A673 (cell line): ENCODE results near the gene CPXM1. TPM values are rescaled to one million over a fixed set of nuclear protein-coding genes. Genes with fewer than 3 reads are reported as not detected.

Experiments used
- BruUV-seq: library from RNA; stranded (reverse); fragments of 400-500 nt; replicated peaks from 2 replicates; lab custom pipeline; 2021; lab: Mats Ljungman, UMichigan
- CTCF ChIA-PET: fragments of 300-600 bp; sonication (Branson Sonifier 250); formaldehyde crosslinking; loops from one replicate; lab custom pipeline; 2022; ENCODE audit warnings: antibody characterized with exemption; lab: Charles Lee
- POLR2A ChIA-PET: fragments of 300-600 bp; sonication (Branson Sonifier 250); formaldehyde crosslinking; loops from one replicate; lab custom pipeline; 2022; ENCODE audit warnings: antibody characterized with exemption; ENCODE audit not compliant: low non-redundant PET; lab: Charles Lee
- DNase-seq: peaks from one replicate; pipeline ENCODE4 v3.0.0-alpha.2; 2015; ENCODE audit warnings: low spot score
- H3K27ac ChIP-seq: fragments of 200-600 bp; sonication (generic); 2 replicates; pipeline ENCODE4 v1.5.1; 2016; ENCODE audit warnings: mixed run types, low read depth, mild to moderate bottlenecking, mixed read lengths, antibody characterized with exemption, low read length; ENCODE audit not compliant: poor library complexity, severe bottlenecking
- H3K27me3 ChIP-seq: fragments of 200-600 bp; sonication (generic); replicated peaks from 2 replicates; pipeline ENCODE4 v1.6.1; 2017; ENCODE audit warnings: mixed run types, low read depth, mild to moderate bottlenecking, mixed read lengths, antibody characterized with exemption, low read length; ENCODE audit not compliant: insufficient read depth, poor library complexity
- H3K36me3 ChIP-seq: fragments of 200-600 bp; sonication (generic); 2 replicates; pipeline ENCODE4 v1.6.1; 2016; ENCODE audit warnings: mixed run types, mild to moderate bottlenecking, mixed read lengths, antibody characterized with exemption, low read length; ENCODE audit not compliant: insufficient read depth, poor library complexity, severe bottlenecking
- H3K4me1 ChIP-seq: fragments of 200-600 bp; sonication (generic); 2 replicates; pipeline ENCODE4 v1.6.1; 2017; ENCODE audit warnings: mixed run types, mild to moderate bottlenecking, mixed read lengths, antibody characterized with exemption, low read length; ENCODE audit not compliant: insufficient read depth, poor library complexity, severe bottlenecking
- H3K4me3 ChIP-seq: fragments of 200-600 bp; sonication (generic); 2 replicates; pipeline ENCODE4 v1.5.1; 2016; ENCODE audit warnings: low read depth, mixed run types, mild to moderate bottlenecking, mixed read lengths, low read length; ENCODE audit not compliant: poor library complexity, severe bottlenecking
- H3K9me3 ChIP-seq: fragments of 200-600 bp; sonication (generic); 2 replicates; pipeline ENCODE4 v1.6.1; 2016; ENCODE audit warnings: mixed run types, low read depth, mild to moderate bottlenecking, mixed read lengths, antibody characterized with exemption, low read length; ENCODE audit not compliant: poor library complexity, severe bottlenecking
- CTCF ChIP-seq: fragments of 300-800, 200-600 bp; sonication (generic); conservative IDR thresholded peaks from 2 replicates; pipeline ENCODE4 v1.5.1; 2017; ENCODE audit warnings: low read depth, mild to moderate bottlenecking, antibody characterized with exemption, low read length, moderate library complexity, mixed read lengths
- EZH2 ChIP-seq: fragments of 200-600 bp; sonication (generic); IDR thresholded peaks from 2 replicates; pipeline ENCODE4 v1.6.1; 2017; ENCODE audit warnings: borderline replicate concordance, low read depth, mild to moderate bottlenecking, mixed read lengths, antibody characterized with exemption, low read length; ENCODE audit not compliant: poor library complexity, severe bottlenecking
- intact Hi-C: fragments of 100-400 bp; cut with micrococcal nuclease; formaldehyde crosslinking; loops from one replicate; pipeline ENCODE4 v1.10.0; 2022; ENCODE audit not compliant: unreplicated experiment
- total RNA-seq: library from RNA; stranded (reverse); gene quantifications from 2 replicates; pipeline ENCODE4 v1.2.3, GENCODE V29; 2021

The CPXM1 gene
- total RNA-seq, 1 experiment from 2014 or later = 3.8 TPM

- no peak overlapping the region for H3K27ac ChIP-seq
- POLR2A ChIA-PET = no interaction called here
Measured at GRCh38 chr20:2820084-2820895, 19.9 kb upstream of the CPXM1 start.

GRCh38 chr20:2817891-2818595, 17.6 kb upstream of the CPXM1 start:
- intact Hi-C loops = no loop called here
- no TSS peak for BruUV-seq
- no peak for TF ChIP-seq EZH2
- no peak for TF ChIP-seq CTCF
- ChIA-PET CTCF (no interaction called here), POLR2A (no interaction called here)
- Histone ChIP-seq H3K4me1 (peaks cover 21% of the 10 kb centered on the region), H3K36me3 (no peaks in the 10 kb centered on the region), H3K27ac (no peak overlapping the region), H3K9me3 (no peaks in the 10 kb centered on the region), H3K4me3 (no peak overlapping the region), H3K27me3 (no peaks in the 10 kb centered on the region)
- DNase-seq = no peak

More at GRCh38 chr20:2820084-2820895, 19.9 kb upstream of the CPXM1 start:
- CTCF ChIA-PET = no interaction called here
- Histone ChIP-seq H3K36me3 (no peaks in the 10 kb centered on the region), H3K27me3 (no peaks in the 10 kb centered on the region), H3K9me3 (no peaks in the 10 kb centered on the region), H3K4me1 (peaks cover 6% of the 10 kb centered on the region), H3K4me3 (no peak overlapping the region)
- TF ChIP-seq EZH2 (no peak), CTCF (no peak)
- intact Hi-C loops = no loop called here
- no peak for DNase-seq
- no TSS peak for BruUV-seq

DNA sequence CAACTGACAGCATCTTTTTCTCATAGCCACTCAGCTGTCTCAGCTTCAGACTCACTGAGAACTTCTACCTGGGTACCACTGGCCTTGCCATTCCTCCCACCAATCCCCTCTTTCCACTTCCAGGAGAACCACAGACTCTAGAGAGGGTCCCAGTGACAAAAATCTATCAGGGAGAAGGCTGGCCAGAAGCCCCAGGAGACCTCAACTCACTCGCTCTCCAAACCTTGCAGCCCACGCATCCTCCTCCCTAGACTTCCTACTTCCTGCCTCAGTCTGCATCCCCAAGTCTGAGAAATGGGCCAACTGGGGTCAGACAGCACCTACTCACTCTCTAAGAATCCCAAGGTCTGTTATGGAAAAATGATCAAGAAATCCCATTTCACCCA, 16.9 kb upstream of the CPXM1 start:
- CTCF ChIA-PET = no interaction called here

More for the DNA sequence above, 16.9 kb upstream of the CPXM1 start:
- Histone ChIP-seq H3K27ac (no peak overlapping the region), H3K36me3 (no peaks in the 10 kb centered on the region), H3K9me3 (peaks cover 3% of the 10 kb centered on the region), H3K4me1 (peaks cover 21% of the 10 kb centered on the region), H3K27me3 (no peaks in the 10 kb centered on the region), H3K4me3 (no peak overlapping the region)
- DNase-seq = no peak
- POLR2A ChIA-PET = no interaction called here
- intact Hi-C loops = no loop called here
- no TSS peak for BruUV-seq
- no peak for TF ChIP-seq EZH2
- no peak for TF ChIP-seq CTCF
